Coronary artery (tissue), 2 donors: Measurements from ENCODE around the gene IL20RB.
"Not testable (repeated sequence)": the region's sequence is repeated elsewhere in the genome, so short reads cannot be mapped to it uniquely, and the experiment has no call there.

Source experiments
- DNase-seq: peaks from one replicate; pipeline ENCODE4 v3.0.0-alpha.2; 2017; ENCODE audit warnings: low spot score
- H3K27ac ChIP-seq, 2 donors: fragments of 200-600 bp; sonication (generic); one replicate each; pipeline ENCODE4 v1.5.1; 2016 to 2019
- H3K4me3 ChIP-seq: fragments of 200-600 bp; sonication (generic); 2 replicates; pipeline ENCODE4 v1.5.1; 2016; ENCODE audit warnings: mild to moderate bottlenecking, moderate library complexity
- TF ChIP-seq, protein P1 (sequence below): fragments of 200-600 bp; sonication (generic); IDR thresholded peaks from one replicate; pipeline ENCODE4 v1.5.1; 2019; ENCODE audit warnings: antibody characterized with exemption

Gene IL20RB

DNA sequence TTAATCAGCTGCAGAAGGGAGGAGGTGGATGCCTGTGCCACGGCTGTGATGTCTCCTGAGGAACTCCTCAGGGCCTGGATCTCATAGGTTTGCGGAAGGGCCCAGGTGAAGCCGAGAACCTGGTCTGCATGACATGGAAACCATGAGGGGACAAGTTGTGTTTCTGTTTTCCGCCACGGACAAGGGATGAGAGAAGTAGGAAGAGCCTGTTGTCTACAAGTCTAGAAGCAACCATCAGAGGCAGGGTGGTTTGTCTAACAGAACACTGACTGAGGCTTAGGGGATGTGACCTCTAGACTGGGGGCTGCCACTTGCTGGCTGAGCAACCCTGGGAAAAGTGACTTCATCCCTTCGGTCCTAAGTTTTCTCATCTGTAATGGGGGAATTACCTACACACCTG, 52.4 kb downstream of the IL20RB start:
- no peak overlapping the region for H3K4me3 ChIP-seq
- peak; percentile 55 for DNase-seq
- TF ChIP-seq, protein P1, sequence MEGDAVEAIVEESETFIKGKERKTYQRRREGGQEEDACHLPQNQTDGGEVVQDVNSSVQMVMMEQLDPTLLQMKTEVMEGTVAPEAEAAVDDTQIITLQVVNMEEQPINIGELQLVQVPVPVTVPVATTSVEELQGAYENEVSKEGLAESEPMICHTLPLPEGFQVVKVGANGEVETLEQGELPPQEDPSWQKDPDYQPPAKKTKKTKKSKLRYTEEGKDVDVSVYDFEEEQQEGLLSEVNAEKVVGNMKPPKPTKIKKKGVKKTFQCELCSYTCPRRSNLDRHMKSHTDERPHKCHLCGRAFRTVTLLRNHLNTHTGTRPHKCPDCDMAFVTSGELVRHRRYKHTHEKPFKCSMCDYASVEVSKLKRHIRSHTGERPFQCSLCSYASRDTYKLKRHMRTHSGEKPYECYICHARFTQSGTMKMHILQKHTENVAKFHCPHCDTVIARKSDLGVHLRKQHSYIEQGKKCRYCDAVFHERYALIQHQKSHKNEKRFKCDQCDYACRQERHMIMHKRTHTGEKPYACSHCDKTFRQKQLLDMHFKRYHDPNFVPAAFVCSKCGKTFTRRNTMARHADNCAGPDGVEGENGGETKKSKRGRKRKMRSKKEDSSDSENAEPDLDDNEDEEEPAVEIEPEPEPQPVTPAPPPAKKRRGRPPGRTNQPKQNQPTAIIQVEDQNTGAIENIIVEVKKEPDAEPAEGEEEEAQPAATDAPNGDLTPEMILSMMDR: no peak
- no peak overlapping the region for H3K27ac ChIP-seq

DNA sequence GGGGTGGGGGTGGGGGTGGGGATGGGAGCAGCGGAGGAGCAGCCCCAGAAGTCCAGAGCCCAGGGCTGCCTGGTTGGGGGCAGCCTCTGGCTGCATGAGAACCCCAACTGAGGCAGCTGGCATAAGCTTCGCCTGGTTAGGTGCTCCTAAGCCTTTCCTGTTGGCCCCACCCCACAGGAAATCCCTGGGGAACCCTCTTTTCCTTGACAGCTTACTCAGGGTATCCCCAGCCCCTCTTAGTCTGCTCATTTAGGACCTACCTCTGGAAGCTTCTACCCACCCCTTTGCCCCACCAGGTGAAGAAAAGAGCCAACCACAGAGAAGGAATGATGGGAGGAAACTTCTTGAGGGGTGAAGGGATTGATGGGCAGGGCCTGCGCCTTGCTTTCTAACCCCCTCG, 53.4 kb downstream of the IL20RB start:
- TF ChIP-seq, protein P1: no peak
- DNase-seq: peak; percentile 41
- no peak overlapping the region for H3K27ac ChIP-seq

DNA sequence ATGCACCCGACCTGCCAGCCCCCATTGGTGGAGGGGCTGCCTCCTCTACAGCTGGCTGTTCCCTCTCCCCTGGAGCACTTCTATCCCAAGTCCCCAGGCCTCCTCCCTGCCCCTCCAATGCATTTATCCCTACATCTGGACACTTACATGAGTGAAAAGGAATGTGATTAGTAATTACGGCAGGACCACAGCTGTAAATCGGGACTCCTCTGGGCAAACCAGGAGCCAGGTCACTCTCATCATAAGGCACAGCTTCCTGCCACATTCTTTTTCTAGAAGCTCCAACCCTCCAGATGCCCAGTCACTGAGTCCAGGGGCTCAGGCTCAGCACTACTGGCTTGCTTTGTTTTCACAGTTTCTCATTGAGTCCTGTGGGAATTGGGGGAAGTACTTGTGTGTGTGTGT, 54.3 kb downstream of the IL20RB start:
- Histone ChIP-seq H3K4me3 (no peak overlapping the region), H3K27ac (no peak overlapping the region)
- peak; percentile 53 for DNase-seq
- TF ChIP-seq, protein P1: no peak

More for the DNA sequence above, 53.4 kb downstream of the IL20RB start:
- no peak overlapping the region for H3K4me3 ChIP-seq

DNA sequence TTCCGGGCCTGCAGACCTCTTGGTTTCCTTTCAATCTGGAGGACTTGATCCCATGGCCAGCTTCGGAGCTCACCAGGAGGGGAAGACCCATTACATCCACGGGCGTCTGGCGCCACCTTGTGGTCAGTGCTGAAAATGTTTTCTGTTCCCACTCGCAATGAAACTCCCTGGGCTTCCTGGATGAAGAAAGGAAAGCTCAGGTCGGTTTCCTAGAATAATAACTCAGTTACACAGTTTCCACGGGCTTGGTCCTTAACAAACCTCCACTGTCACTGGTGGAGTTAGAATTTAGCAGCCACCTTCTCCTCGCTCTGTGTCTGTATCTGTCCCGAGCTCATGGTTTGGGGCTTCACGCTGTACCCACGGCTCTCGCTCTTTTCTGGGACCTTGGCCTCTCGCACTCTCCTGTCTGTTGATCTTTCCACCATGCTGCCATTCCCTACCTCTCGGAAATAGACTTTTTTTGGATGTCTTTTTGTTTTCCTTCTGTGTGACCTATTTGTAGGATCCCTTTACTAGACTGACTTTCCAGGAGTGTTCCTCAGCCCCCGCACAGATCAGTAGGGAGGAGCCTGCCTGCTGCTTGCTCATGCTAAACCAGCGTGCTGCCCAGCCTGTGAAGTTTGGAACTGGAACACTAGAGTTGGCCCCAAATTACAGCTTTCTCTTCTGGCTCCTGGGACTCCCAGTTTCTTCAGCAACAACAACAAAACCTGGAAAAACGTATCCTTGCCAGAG, 56.3 kb downstream of the IL20RB start:
- TF ChIP-seq, protein P1: peak; percentile 81
- Histone ChIP-seq H3K4me3 (peak overlapping the region; percentile 68), H3K27ac (peak overlapping the region; percentile 72 to 79)
- peak; percentile 92 for DNase-seq

DNA sequence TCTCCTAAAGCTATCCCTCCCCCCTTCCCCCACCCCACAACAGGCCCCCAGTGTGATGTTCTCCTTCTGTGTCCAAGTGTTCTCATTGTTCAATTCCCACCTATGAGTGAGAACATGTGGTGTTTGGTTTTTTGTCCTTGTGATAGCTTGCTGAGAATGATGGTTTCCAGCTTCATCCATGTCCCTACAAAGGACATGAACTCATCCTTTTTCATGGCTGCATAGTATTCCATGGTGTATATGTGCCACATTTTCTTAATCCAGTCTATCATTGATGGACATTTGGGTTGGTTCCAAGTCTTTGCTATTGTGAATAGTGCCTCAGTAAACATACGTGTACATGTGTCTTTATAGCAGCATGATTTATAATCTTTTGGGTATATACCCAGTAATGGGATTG, 59.5 kb downstream of the IL20RB start:
- DNase-seq, H3K4me3 ChIP-seq, H3K27ac ChIP-seq: not testable (repeated sequence)

DNA sequence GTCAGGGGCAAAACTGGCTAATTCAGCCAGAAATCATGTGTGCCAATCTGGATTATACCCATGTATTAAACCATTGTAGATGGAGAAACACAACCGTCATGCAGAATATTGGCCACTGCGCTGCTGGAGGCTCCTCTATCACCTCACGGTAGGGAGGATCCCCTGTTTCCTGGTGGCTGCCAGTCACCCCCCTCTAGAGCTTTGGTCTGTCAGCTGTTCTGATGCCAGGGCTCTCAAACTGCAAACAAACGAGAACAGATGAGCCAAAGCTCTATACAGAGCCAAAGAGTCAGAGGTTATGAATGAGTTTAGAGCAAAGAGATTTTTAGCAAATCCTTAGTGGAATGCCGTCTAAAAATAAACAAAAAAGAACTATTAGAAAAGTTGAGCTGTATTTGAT, 62.5 kb downstream of the IL20RB start:
- Histone ChIP-seq H3K27ac (no peak overlapping the region), H3K4me3 (no peak overlapping the region)
- TF ChIP-seq, protein P1: no peak
- DNase-seq: no peak

DNA sequence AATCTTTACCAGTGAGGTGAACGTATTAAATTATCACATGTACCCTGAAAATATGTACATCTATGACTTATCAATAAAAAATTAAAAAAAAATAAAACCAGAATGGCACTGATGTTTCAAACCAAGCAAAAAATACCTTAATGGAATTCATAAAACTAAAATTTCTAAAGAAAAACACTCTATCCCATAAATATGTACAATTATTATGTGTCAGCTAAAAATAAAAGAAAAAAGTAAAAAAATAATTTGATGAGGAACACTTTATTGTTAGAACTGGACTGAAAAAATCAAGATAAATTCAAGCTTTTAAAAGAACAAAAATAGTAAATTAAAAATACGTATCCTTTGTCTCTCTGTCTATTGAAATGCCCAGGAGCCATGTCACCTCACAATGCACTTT, 63.1 kb downstream of the IL20RB start:
- H3K4me3 ChIP-seq: no peak overlapping the region
- no peak for DNase-seq
- no peak overlapping the region for H3K27ac ChIP-seq
- TF ChIP-seq, protein P1: no peak
